AG04450 (cell line): ENCODE data around the gene STARD9. TPM values are rescaled to one million over a fixed set of nuclear protein-coding genes. Genes with fewer than 3 reads are reported as not detected.

Experiments used
- CTCF ChIA-PET: fragments of 300-600, 350-600 bp; formaldehyde crosslinking; extraction: SDS; loops from one replicate; lab custom pipeline; 2022; ENCODE audit warnings: antibody characterized with exemption, inconsistent platforms; lab: Charles Lee
- POLR2A ChIA-PET: fragments of 350-600 bp; formaldehyde crosslinking; extraction: SDS; loops from one replicate; lab custom pipeline; 2021; ENCODE audit warnings: antibody characterized with exemption, inconsistent platforms; lab: Yijun Ruan, JAX
- DNase-seq: peaks from one replicate; pipeline ENCODE4 v3.0.0-alpha.2; 2011; ENCODE audit warnings: low read depth, low spot score
- H3K27ac ChIP-seq: one replicate; pipeline ENCODE4 v1.5.1; 2012; ENCODE audit warnings: low read depth, low read length, control low read depth
- H3K27me3 ChIP-seq: one replicate; pipeline ENCODE4 v1.6.0; 2012; ENCODE audit warnings: low read length; ENCODE audit not compliant: control insufficient read depth, insufficient read depth
- H3K4me3 ChIP-seq: 2 replicates; pipeline ENCODE4 v1.5.1; 2011; ENCODE audit warnings: mild to moderate bottlenecking, low read depth, low read length, control low read depth
- H3K9me3 ChIP-seq: 2 replicates; pipeline ENCODE4 v1.5.1; 2012; ENCODE audit warnings: low read length; ENCODE audit not compliant: control insufficient read depth, insufficient read depth
- polyA plus RNA-seq: library from polyadenylated mRNA; depleted of rRNA; stranded (reverse); fragments of >200 nt; gene quantifications from 2 replicates; pipeline ENCODE4 v1.2.3, GENCODE V29; 2011
- TF ChIP-seq, protein P1 (sequence below): IDR thresholded peaks from 2 replicates; pipeline ENCODE4 v1.5.1; 2011; ENCODE audit warnings: low read depth, low read length, control low read depth, inconsistent platforms

STARD9 gene
- polyA plus RNA-seq, 1 experiment: 2.2 TPM

DNA sequence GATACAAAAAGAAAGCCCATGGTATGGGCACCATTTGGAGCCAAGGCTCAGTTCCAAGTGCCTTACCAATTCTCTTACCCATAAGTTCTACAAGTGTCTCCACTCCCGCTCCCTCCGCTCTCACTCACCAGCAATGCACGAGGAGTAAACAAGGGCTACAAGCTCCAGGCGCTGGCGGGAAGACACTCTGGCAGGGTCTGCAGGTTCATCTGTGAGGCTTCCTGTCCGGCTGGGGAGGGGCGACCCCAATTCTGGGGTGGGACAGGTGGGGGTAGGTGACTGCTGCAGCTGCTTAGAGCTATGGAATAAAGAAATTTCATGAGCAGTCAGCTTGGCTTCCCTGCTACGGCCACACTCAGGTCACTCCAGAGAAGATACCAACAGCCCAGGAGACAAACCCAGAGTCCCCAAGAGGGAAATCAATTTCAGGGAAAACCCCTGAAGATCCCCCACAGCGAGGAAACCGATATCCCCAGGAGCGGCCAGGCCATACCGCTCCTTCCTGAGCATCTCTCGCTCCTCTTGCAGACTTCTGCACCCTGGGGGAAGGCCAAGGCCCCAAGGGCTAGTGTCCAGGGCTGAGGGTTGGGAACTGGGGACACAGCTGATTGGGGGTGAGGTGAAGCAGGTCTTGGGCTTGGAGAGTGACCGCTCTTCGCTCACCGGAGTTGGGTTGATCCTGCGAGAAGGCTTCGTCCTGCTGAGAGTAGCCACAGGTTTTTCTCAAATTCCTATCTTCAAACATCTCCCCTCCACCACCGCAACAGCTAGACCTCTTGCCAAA is 160.2 kb downstream of the STARD9 start:
- CTCF ChIA-PET: interaction anchor here (0.7 to 3.4 kb wide), 2 partner anchors 12 to 191 kb away, joined by 3 to 24 read pairs; no protein-coding TSS in a partner anchor
- peak overlapping the region; percentile 93 for H3K4me3 ChIP-seq
- POLR2A ChIA-PET: interaction anchor here (0.8 kb wide), 1 partner anchor 194 kb away, joined by 3 read pairs; no protein-coding TSS in a partner anchor
- H3K27me3 ChIP-seq: no peaks in the 10 kb centered on the region
- H3K9me3 ChIP-seq: no peaks in the 10 kb centered on the region
- no peak overlapping the region for H3K27ac ChIP-seq
- TF ChIP-seq, protein P1, sequence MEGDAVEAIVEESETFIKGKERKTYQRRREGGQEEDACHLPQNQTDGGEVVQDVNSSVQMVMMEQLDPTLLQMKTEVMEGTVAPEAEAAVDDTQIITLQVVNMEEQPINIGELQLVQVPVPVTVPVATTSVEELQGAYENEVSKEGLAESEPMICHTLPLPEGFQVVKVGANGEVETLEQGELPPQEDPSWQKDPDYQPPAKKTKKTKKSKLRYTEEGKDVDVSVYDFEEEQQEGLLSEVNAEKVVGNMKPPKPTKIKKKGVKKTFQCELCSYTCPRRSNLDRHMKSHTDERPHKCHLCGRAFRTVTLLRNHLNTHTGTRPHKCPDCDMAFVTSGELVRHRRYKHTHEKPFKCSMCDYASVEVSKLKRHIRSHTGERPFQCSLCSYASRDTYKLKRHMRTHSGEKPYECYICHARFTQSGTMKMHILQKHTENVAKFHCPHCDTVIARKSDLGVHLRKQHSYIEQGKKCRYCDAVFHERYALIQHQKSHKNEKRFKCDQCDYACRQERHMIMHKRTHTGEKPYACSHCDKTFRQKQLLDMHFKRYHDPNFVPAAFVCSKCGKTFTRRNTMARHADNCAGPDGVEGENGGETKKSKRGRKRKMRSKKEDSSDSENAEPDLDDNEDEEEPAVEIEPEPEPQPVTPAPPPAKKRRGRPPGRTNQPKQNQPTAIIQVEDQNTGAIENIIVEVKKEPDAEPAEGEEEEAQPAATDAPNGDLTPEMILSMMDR: no peak
- no peak for DNase-seq

DNA sequence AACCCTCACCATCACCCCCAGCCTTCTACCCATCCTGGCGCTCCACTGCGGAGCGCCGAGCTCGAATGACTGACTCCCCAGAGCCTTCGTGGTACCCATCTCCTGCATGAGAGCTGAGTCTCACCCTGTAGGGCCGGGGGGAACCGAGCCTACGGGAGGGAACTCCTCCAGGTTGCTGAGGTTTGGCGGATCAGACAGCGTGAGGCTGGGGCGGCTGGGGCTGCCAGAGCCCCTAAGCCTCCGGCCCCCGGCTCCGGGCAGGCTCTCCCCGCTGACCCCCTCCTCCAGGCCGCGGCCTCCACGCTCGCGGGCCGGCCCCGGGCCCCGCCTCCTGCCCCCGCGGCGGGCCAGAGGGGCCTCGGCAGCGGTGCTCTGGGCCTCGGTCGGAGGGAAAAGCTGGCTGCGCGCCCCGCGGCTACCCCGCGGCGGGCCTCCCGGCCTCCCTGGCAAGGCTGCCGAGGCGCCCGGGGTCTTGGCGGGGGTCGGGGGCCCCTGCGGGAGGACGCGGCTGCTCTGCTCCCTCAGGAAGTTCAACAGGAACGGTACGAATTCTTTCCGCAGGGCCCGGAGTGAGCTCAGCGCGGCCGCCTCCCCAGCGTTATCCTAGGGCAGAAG is 160.9 kb downstream of the STARD9 start:
- H3K27ac ChIP-seq: no peak overlapping the region
- ChIA-PET POLR2A (interaction anchor here (0.8 kb wide), 1 partner anchor 193 kb away, joined by 3 read pairs; no protein-coding TSS in a partner anchor), CTCF (interaction anchor here (0.7 to 3.4 kb wide), 2 partner anchors 13 to 190 kb away, joined by 3 to 24 read pairs; no protein-coding TSS in a partner anchor)
- TF ChIP-seq, protein P1: no peak
- peak overlapping the region; percentile 93 for H3K4me3 ChIP-seq
- H3K27me3 ChIP-seq: no peaks in the 10 kb centered on the region
- no peaks in the 10 kb centered on the region for H3K9me3 ChIP-seq
- no peak for DNase-seq

DNA sequence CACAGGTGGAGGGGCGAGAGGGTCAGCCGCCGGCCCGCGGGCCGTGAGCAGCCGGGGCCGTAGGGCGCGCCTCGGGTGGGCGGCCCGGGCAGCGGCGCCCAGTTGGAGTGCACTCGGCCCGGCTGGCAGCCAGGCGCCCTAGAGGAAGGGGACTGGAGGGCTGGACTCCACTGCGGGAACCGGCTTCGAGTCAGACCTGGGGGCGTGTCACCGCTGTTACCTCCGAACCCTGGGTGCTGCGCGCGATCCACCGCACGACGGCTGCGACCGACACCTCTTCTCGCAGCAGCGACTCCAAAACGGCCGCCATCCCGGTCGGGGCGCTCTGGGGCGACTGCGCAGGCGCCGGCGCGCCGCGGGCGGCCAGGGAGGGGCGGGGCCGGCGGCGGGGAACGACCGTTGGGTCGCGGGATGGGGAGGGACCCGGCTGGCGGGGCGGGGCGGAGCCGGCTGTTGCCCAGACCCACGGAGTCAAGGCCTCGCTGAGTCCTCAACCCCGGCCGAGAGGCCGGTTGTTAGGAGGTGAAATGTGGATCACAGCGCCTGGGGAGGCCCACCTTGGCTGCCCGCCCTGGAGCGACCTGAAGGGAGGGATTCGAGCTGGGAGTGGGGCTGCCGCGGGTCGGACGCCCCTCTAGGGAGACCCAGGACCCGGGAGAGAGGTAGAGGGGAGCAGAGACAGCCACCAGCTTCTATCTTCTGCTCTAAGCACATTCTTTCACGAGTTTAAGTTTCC is 161.6 kb downstream of the STARD9 start, which contains the start of gene CDAN1:
Gene CDAN1 (minus strand): TSS at position 336 of the 736 bp plus-strand sequence. CDS start 26 bp downstream, at position 310.
- peak within 1 kb of the TSS; percentile 93 for H3K4me3 ChIP-seq
- DNase-seq: peak; percentile 44
- POLR2A ChIA-PET: interaction anchor here (0.8 kb wide), 1 partner anchor 192 kb away, joined by 3 read pairs; no protein-coding TSS in a partner anchor
- peak within 1 kb of the TSS; percentile 87 for H3K27ac ChIP-seq
- H3K9me3 ChIP-seq: no peaks in the 10 kb centered on the region
- no peaks in the 10 kb centered on the region for H3K27me3 ChIP-seq
- CTCF ChIA-PET: interaction anchor here (3.4 kb wide), 1 partner anchor 189 kb away, joined by 24 read pairs; no protein-coding TSS in a partner anchor
- TF ChIP-seq, protein P1: no peak

DNA sequence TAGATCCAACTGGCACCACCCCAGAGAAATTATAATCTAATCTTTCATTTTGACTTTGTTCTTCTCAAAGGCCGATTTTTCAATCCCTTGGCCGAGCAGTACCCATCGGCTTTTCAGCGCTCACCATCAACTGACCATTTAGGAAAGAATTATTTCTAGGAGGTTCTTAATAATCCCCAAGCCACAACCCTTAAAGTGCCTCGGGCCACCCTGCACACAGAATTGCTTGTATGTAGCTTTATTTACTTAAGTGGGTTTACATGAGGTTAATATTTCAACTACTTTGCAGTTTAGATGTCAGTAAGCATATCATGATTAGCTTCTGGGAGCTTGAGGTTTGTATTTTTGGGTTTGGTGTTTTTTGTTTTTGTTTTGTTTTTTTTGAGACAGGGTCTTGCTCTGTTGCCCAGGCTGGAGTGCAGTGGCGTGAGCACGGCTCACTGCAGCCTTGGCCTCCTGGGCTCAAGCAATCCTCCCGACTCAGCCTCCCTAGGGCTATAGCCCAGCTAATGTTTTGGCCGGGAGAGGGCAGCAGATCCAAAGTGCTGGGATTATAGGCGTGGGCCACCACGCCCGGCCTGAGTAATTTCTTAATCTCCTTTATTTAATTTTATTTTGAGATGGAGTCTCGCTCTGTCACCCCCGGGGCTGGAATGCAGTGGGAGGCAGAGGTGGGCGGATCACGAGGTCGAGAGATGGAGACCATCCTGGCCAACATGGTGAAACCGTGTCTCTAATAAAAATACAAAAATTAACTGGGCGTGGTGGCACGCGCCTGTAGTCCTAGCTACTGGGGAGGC is 162.3 kb downstream of the STARD9 start:
- ChIA-PET POLR2A (no interaction called here), CTCF (interaction anchor here (0.5 to 3.4 kb wide), 2 partner anchors 95 to 188 kb away, joined by 13 to 24 read pairs; no protein-coding TSS in a partner anchor)
- Histone ChIP-seq H3K4me3 (peak overlapping the region; percentile 64), H3K27ac (peak overlapping the region; percentile 87), H3K27me3 (no peaks in the 10 kb centered on the region), H3K9me3 (no peaks in the 10 kb centered on the region)
- TF ChIP-seq, protein P1: no peak
- no peak for DNase-seq
